ENCODE measurements around the gene ZNF451.
A peak's percentile ranks its signal among the peaks of the same experiment; 100 is the strongest.

Gene ZNF451

GRCh38 chr6:57097596-57097995 is 7.6 kb downstream of the ZNF451 start:
- no peak for DNase-seq

- no peak for DNase-seq
These were observed 13.0 kb downstream of the ZNF451 start for GRCh38 chr6:57102976-57103375.

GRCh38 chr6:57104336-57104735 is 14.3 kb downstream of the ZNF451 start:
- no peak for DNase-seq

GRCh38 chr6:57106990-57107389 is 17.0 kb downstream of the ZNF451 start:
- DNase-seq: no peak

GRCh38 chr6:57108691-57109090 is 18.7 kb downstream of the ZNF451 start:
- no peak for DNase-seq

- no peak for DNase-seq
These were observed 19.9 kb downstream of the ZNF451 start for GRCh38 chr6:57109880-57110279.

- no peak for DNase-seq
These were observed 23.1 kb downstream of the ZNF451 start for GRCh38 chr6:57113105-57113504.

- DNase-seq: peak; percentile 67
These were observed 26.8 kb downstream of the ZNF451 start for GRCh38 chr6:57116776-57117175.

- DNase-seq: no peak
These were observed 27.8 kb downstream of the ZNF451 start for GRCh38 chr6:57117796-57118195.

- DNase-seq: no peak
These were observed 33.1 kb downstream of the ZNF451 start for GRCh38 chr6:57123111-57123510.

GRCh38 chr6:57127763-57128162 is 37.8 kb downstream of the ZNF451 start:
- no peak for DNase-seq

- DNase-seq: no peak
These were observed 40.7 kb downstream of the ZNF451 start for GRCh38 chr6:57130661-57131177.

GRCh38 chr6:57134954-57135353 is 45.0 kb downstream of the ZNF451 start:
- DNase-seq: no peak

- DNase-seq: no peak
These were observed 45.9 kb downstream of the ZNF451 start for GRCh38 chr6:57135885-57136284.

- no peak for DNase-seq
These were observed 47.4 kb downstream of the ZNF451 start for GRCh38 chr6:57137350-57137749.

GRCh38 chr6:57138026-57138425 is 48.0 kb downstream of the ZNF451 start:
- no peak for DNase-seq

- DNase-seq: no peak
These were observed 51.6 kb downstream of the ZNF451 start for GRCh38 chr6:57141451-57142177.

- no peak for DNase-seq
These were observed 52.2 kb downstream of the ZNF451 start for GRCh38 chr6:57142178-57142525.

GRCh38 chr6:57143690-57144089 is 53.7 kb downstream of the ZNF451 start:
- DNase-seq: no peak

GRCh38 chr6:57147401-57147800 is 57.4 kb downstream of the ZNF451 start:
- no peak for DNase-seq

GRCh38 chr6:57147955-57148858 is 58.2 kb downstream of the ZNF451 start:
- DNase-seq: no peak

GRCh38 chr6:57158658-57159057 is 68.7 kb downstream of the ZNF451 start:
- no peak for DNase-seq

GRCh38 chr6:57159127-57159526 is 69.1 kb downstream of the ZNF451 start:
- DNase-seq: no peak

GRCh38 chr6:57162028-57162427 is 72.0 kb downstream of the ZNF451 start:
- no peak for DNase-seq

All from OCI-M1 (cell line).